HepG2 (cell line): ENCODE results near the gene OPRM1. TPM values are rescaled to one million over a fixed set of nuclear protein-coding genes. Genes with fewer than 3 reads are reported as not detected.

ENCODE experiments used
- ATAC-seq: fragments of 200-7000 bp; cut with Tn5 transposase; 3 replicates; pipeline ENCODE4 v1.9.1; 2020; ENCODE audit warnings: mild to moderate bottlenecking, moderate library complexity
- BruUV-seq: library from RNA; stranded (reverse); fragments of 400-500 nt; replicated peaks from 2 replicates; lab custom pipeline; 2021; lab: Mats Ljungman, UMichigan
- CTCF ChIA-PET: fragments of 300-600 bp; formaldehyde crosslinking; extraction: SDS; loops from one replicate; lab custom pipeline; 2021; ENCODE audit warnings: low total read pairs, inconsistent platforms, low intra/inter-chr PET ratio; lab: Yijun Ruan, JAX
- POLR2A ChIA-PET: fragments of 350-600 bp; sonication (Branson Sonifier 250); formaldehyde crosslinking; loops from one replicate; lab custom pipeline; 2020; ENCODE audit warnings: antibody characterized with exemption, inconsistent platforms; lab: Yijun Ruan, JAX
- DNase-seq: peaks from one replicate; pipeline ENCODE4 v3.0.0-alpha.2; 2015; ENCODE audit warnings: low spot score
- FAIRE-seq: peaks from 3 replicates; lab custom pipeline; 2011; peaks lifted over from hg19 to GRCh38; lab: Jason Lieb, UNC
- H2AFZ ChIP-seq: one replicate; pipeline ENCODE4 v1.6.1; 2011; ENCODE audit warnings: low read length, inconsistent platforms
- H3K27ac ChIP-seq: fragments of 300-600 bp; 3 replicates; pipeline ENCODE4 v1.8.0; 2011; ENCODE audit warnings: mixed run types, mild to moderate bottlenecking, mixed read lengths, low read length, inconsistent platforms; ENCODE audit not compliant: insufficient read depth; ENCODE audit errors: extremely low read length
- H3K27me3 ChIP-seq, 2 experiments: fragments of 200-600 bp in 1 of 2; 2 replicates in 1 of 2; 3 replicates in 1 of 2; pipeline versions ENCODE4 v1.6.0 to v1.8.0; 2011; ENCODE audit warnings: low read length in 2 of 2, mild to moderate bottlenecking in 2 of 2, moderate library complexity in 2 of 2, inconsistent platforms in 1 of 2; ENCODE audit not compliant: insufficient read depth in 2 of 2, control insufficient read depth in 1 of 2
- H3K36me3 ChIP-seq, 2 experiments: fragments of 200-600 bp in 1 of 2; replicated peaks in 1 of 2; 2 replicates in 1 of 2; 3 replicates in 1 of 2; pipeline versions ENCODE4 v1.5.1 to v1.8.0; 2011; ENCODE audit warnings: low read length in 2 of 2, inconsistent platforms in 1 of 2; ENCODE audit not compliant: insufficient read depth in 2 of 2, control insufficient read depth in 1 of 2
- H3K4me1 ChIP-seq: 2 replicates; pipeline ENCODE4 v1.5.1; 2012; ENCODE audit warnings: low read length, inconsistent platforms; ENCODE audit not compliant: insufficient read depth
- H3K4me2 ChIP-seq: 2 replicates; pipeline ENCODE4 v1.6.0; 2011; ENCODE audit warnings: low read depth, low read length, inconsistent platforms
- H3K4me3 ChIP-seq, 3 experiments: fragments of 200-600 bp in 1 of 3; sonication (generic), shearing (Covaris generic) in 1 of 3; replicated peaks in 1 of 3; 2 replicates each; pipeline ENCODE4 v1.5.1; 2011 to 2016; ENCODE audit warnings: low read length in 3 of 3, inconsistent platforms in 2 of 3, low read depth in 2 of 3, mild to moderate bottlenecking in 2 of 3, control low read depth in 1 of 3, mixed read lengths in 1 of 3; ENCODE audit not compliant: insufficient read depth in 1 of 3
- H3K79me2 ChIP-seq: one replicate; pipeline ENCODE4 v1.6.1; 2011; ENCODE audit warnings: low read length, inconsistent platforms; ENCODE audit not compliant: insufficient read depth
- H3K9ac ChIP-seq: 2 replicates; pipeline ENCODE4 v1.6.0; 2011; ENCODE audit warnings: mild to moderate bottlenecking, low read depth, low read length, inconsistent platforms; ENCODE audit not compliant: insufficient read depth
- H3K9me3 ChIP-seq: 2 replicates; pipeline ENCODE4 v1.5.1; 2012; ENCODE audit warnings: mild to moderate bottlenecking, low read length
- H4K20me1 ChIP-seq: 2 replicates; pipeline ENCODE4 v1.6.0; 2011; ENCODE audit warnings: inconsistent platforms, mild to moderate bottlenecking, low read length, moderate library complexity; ENCODE audit not compliant: insufficient read depth
- BATF2 ChIP-seq: sonication (generic); formaldehyde crosslinking; IDR thresholded peaks from 2 replicates; pipeline ENCODE4 v1.8.0; 2022; ENCODE audit warnings: mild to moderate bottlenecking, missing genetic modification reagents, moderate library complexity
- BORCS8-MEF2B ChIP-seq: sonication (generic); formaldehyde crosslinking; IDR thresholded peaks from 2 replicates; pipeline ENCODE4 v1.8.0; 2022; ENCODE audit warnings: mild to moderate bottlenecking, missing genetic modification reagents
- DMAP1 ChIP-seq: IDR thresholded peaks from 2 replicates; pipeline ENCODE4 v1.6.1; 2016
- GPN1 ChIP-seq: sonication (generic); formaldehyde crosslinking; IDR thresholded peaks from 2 replicates; pipeline ENCODE4 v1.5.1; 2020; ENCODE audit warnings: missing genetic modification reagents, borderline replicate concordance
- HNRNPLL ChIP-seq: fragments of 200-400 bp; formaldehyde crosslinking; IDR thresholded peaks from 2 replicates; pipeline ENCODE4 v1.6.1; 2017; ENCODE audit warnings: mild to moderate bottlenecking, low read depth, low read length; ENCODE audit not compliant: poor library complexity, severe bottlenecking
- MAFK ChIP-seq, 2 experiments: IDR thresholded peaks in 1 of 2; conservative IDR thresholded peaks in 1 of 2; 2 replicates each; pipeline ENCODE4 v1.6.1; 2011; ENCODE audit warnings: improper control_type of control experiment in 2 of 2, low read length in 2 of 2
- RFX3 ChIP-seq: IDR thresholded peaks from 2 replicates; pipeline ENCODE4 v1.6.1; 2016; ENCODE audit warnings: missing biosample characterization, missing genetic modification reagents
- RORA ChIP-seq: sonication (generic); formaldehyde crosslinking; IDR thresholded peaks from 2 replicates; pipeline ENCODE4 v1.5.0; 2020; ENCODE audit warnings: mild to moderate bottlenecking, missing genetic modification reagents, moderate library complexity
- SNAPC5 ChIP-seq: sonication (generic); formaldehyde crosslinking; IDR thresholded peaks from 2 replicates; pipeline ENCODE4 v1.8.1; 2023; ENCODE audit warnings: mild to moderate bottlenecking, missing genetic modification reagents, borderline replicate concordance
- SYNCRIP ChIP-seq: fragments of 200-400 bp; formaldehyde crosslinking; IDR thresholded peaks from 2 replicates; pipeline ENCODE4 v1.6.1; 2018; ENCODE audit warnings: mild to moderate bottlenecking, low read depth, low read length; ENCODE audit not compliant: insufficient read depth
- ZFP36L1 ChIP-seq: sonication (generic); formaldehyde crosslinking; IDR thresholded peaks from 2 replicates; pipeline ENCODE4 v1.8.0; 2022; ENCODE audit warnings: mild to moderate bottlenecking, missing genetic modification reagents, moderate library complexity
- ZFP62 ChIP-seq: sonication (generic); formaldehyde crosslinking; IDR thresholded peaks from 2 replicates; pipeline ENCODE4 v1.4.0; 2020; ENCODE audit warnings: missing genetic modification reagents
- ZNF180 ChIP-seq: sonication (generic); formaldehyde crosslinking; IDR thresholded peaks from 2 replicates; pipeline ENCODE4 v1.4.0; 2020; ENCODE audit warnings: low read depth, missing genetic modification reagents, borderline replicate concordance
- ZNF3 ChIP-seq: IDR thresholded peaks from 2 replicates; pipeline ENCODE4 v1.7.0; 2017; ENCODE audit warnings: inconsistent platforms
- ZNF543 ChIP-seq: sonication (generic); formaldehyde crosslinking; IDR thresholded peaks from 2 replicates; pipeline ENCODE4 v1.4.0; 2020; ENCODE audit warnings: mild to moderate bottlenecking, missing genetic modification reagents
- ZNF546 ChIP-seq: sonication (generic); formaldehyde crosslinking; conservative IDR thresholded peaks from 2 replicates; pipeline ENCODE4 v1.8.1; 2023; ENCODE audit warnings: mild to moderate bottlenecking, missing genetic modification reagents
- ZNF598 ChIP-seq: sonication (generic); formaldehyde crosslinking; IDR thresholded peaks from 2 replicates; pipeline ENCODE4 v1.5.1; 2020; ENCODE audit warnings: mild to moderate bottlenecking, missing genetic modification reagents, borderline replicate concordance
- ZNF841 ChIP-seq: sonication (generic); formaldehyde crosslinking; IDR thresholded peaks from 2 replicates; pipeline ENCODE4 v1.8.1; 2023; ENCODE audit warnings: missing genetic modification reagents, borderline replicate concordance
- WGBS: methylation state at CpG from one replicate; pipeline ENCODE4 v1.1.6; 2017; ENCODE audit warnings: low lambda C conversion rate; 5-methylcytosine and 5-hydroxymethylcytosine counted together
- in situ Hi-C: cut with HindIII; loops from 2 replicates; pipeline ENCODE4 v1.10.0; 2017; ENCODE audit warnings: low pct_unique_long_range_greater_than_20kb; ENCODE audit not compliant: extremely low pct_ligation_motif_present
- intact Hi-C: fragments of 100-400 bp; cut with micrococcal nuclease; formaldehyde crosslinking; loops from one replicate; pipeline ENCODE4 v1.10.0; 2022; ENCODE audit not compliant: unreplicated experiment
- polyA plus RNA-seq, 8 experiments: library from polyadenylated mRNA; depleted of rRNA in 3 of 8; stranded (reverse) in 7 of 8; unstranded in 1 of 8; fragments of >200 nt; fragmentation: Illumina TruSeq in 4 of 8; extraction: Trizol in 4 of 8; gene quantifications; 2 replicates each; pipeline versions ENCODE4 v1.2.1 to v1.2.3, GENCODE V29; 2011 to 2016; ENCODE audit warnings: low read depth in 4 of 8, missing spikeins in 1 of 8, mixed read lengths in 1 of 8; ENCODE audit not compliant: insufficient read depth in 1 of 8
- total RNA-seq, 5 experiments: library from RNA; depleted of rRNA; stranded (reverse); fragments of >200 nt; fragmentation: Illumina TruSeq; extraction: Trizol; gene quantifications; 2 replicates each; pipeline ENCODE4 v1.2.3, GENCODE V29; 2016; ENCODE audit warnings: low read depth in 1 of 5

The OPRM1 gene
- total and polyA plus RNA-seq, 2 of the 13 experiments (the other 11 are each of a cell fraction or from before 2014, with no cell fraction given): not detected

- TF ChIP-seq SYNCRIP: no peak
- TF ChIP-seq RORA (CRISPR knock-in tag): no peak
- no peak for TF ChIP-seq ZNF543 (CRISPR knock-in tag)
- TF ChIP-seq GPN1 (CRISPR knock-in tag): no peak
- no peak for TF ChIP-seq ZNF598 (CRISPR knock-in tag)
- no peak for TF ChIP-seq BORCS8-MEF2B (CRISPR knock-in tag)
Measured at GRCh38 chr6:154258064-154258757, 219.2 kb downstream of the OPRM1 start (continued).

- ChIA-PET CTCF (no interaction called here), POLR2A (no interaction called here)
- Histone ChIP-seq H2AFZ (no peak overlapping the region), H3K9me3 (no peaks in the 10 kb centered on the region), H4K20me1 (no peaks in the 10 kb centered on the region), H3K27ac (no peak overlapping the region), H3K27me3 (no peaks in the 10 kb centered on the region), H3K79me2 (no peaks in the 10 kb centered on the region), H3K4me1 (no peaks in the 10 kb centered on the region), H3K9ac (no peak overlapping the region), H3K4me3 (no peak overlapping the region), H3K4me2 (no peak overlapping the region), H3K36me3 (no peaks in the 10 kb centered on the region)
- ATAC-seq: no peak
- TF ChIP-seq ZNF180 (CRISPR knock-in tag) (no peak), ZNF546 (CRISPR knock-in tag) (no peak), ZFP62 (CRISPR knock-in tag) (no peak), MAFK (conservative IDR thresholded peaks at IDR 0.05 in 1 of 2, IDR thresholded peaks at IDR 0.05 in 1 of 2; ENCODE audit: low read length in 2 of 2) (no peak), HNRNPLL (no peak), SNAPC5 (CRISPR knock-in tag) (no peak), DMAP1 (no peak), ZNF841 (CRISPR knock-in tag) (no peak), RFX3 (CRISPR knock-in tag) (no peak), BATF2 (CRISPR knock-in tag) (no peak), ZNF3 (CRISPR knock-in tag) (no peak), ZFP36L1 (no peak)
- intact Hi-C loops (no loop called here), in situ Hi-C loops (no loop called here)
- DNase-seq: no peak
- no TSS peak for BruUV-seq
- WGBS: 45% methylated on average over 7 of the region's 7 CpGs
- FAIRE-seq: no peak
Measured at GRCh38 chr6:154261688-154262397, 222.8 kb downstream of the OPRM1 start.
